ENCODE data around the gene LTBR. TPM values are rescaled to one million over a fixed set of nuclear protein-coding genes. Genes with fewer than 3 reads are reported as not detected.

LTBR gene
- total RNA-seq, 1 donor, result 61.3 TPM

- no peak overlapping the region for H3K4me3 ChIP-seq (ENCODE audit: low read depth, low read length)
- no peak for DNase-seq (ENCODE audit: low read depth)
- TF ChIP-seq CTCF (IDR thresholded peaks at IDR 0.05; ENCODE audit: insufficient read depth, low read depth, low read length), result no peak
These were observed 2.5 kb downstream of the LTBR start for GRCh38 chr12:6386491-6386890.

- no peak for TF ChIP-seq CTCF (IDR thresholded peaks at IDR 0.05; ENCODE audit: insufficient read depth, low read depth, low read length)
- no peak overlapping the region for H3K4me3 ChIP-seq (ENCODE audit: low read depth, low read length)
- DNase-seq (ENCODE audit: low read depth), result no peak
These were observed 3.6 kb downstream of the LTBR start for GRCh38 chr12:6387541-6387940.

- DNase-seq (ENCODE audit: low read depth), result no peak
- no peak overlapping the region for H3K4me3 ChIP-seq (ENCODE audit: low read depth, low read length)
- TF ChIP-seq CTCF (IDR thresholded peaks at IDR 0.05; ENCODE audit: insufficient read depth, low read depth, low read length), result no peak
These were observed 6.3 kb downstream of the LTBR start for GRCh38 chr12:6390084-6390799.

GRCh38 chr12:6391013-6391412 is 7.1 kb downstream of the LTBR start:
- no peak for DNase-seq (ENCODE audit: low read depth)
- no peak for TF ChIP-seq CTCF (IDR thresholded peaks at IDR 0.05; ENCODE audit: insufficient read depth, low read depth, low read length)
- no peak overlapping the region for H3K4me3 ChIP-seq (ENCODE audit: low read depth, low read length)

- no peak for TF ChIP-seq CTCF (IDR thresholded peaks at IDR 0.05; ENCODE audit: insufficient read depth, low read depth, low read length)
- no peak for DNase-seq (ENCODE audit: low read depth)
- H3K4me3 ChIP-seq (ENCODE audit: low read depth, low read length), result no peak overlapping the region
These were observed 8.5 kb downstream of the LTBR start for GRCh38 chr12:6392504-6392903.

GRCh38 chr12:6393109-6393508 is 9.1 kb downstream of the LTBR start:
- no peak for DNase-seq (ENCODE audit: low read depth)
- no peak for TF ChIP-seq CTCF (IDR thresholded peaks at IDR 0.05; ENCODE audit: insufficient read depth, low read depth, low read length)
- no peak overlapping the region for H3K4me3 ChIP-seq (ENCODE audit: low read depth, low read length)

GRCh38 chr12:6394398-6394797 is 10.4 kb downstream of the LTBR start:
- DNase-seq (ENCODE audit: low read depth), result no peak
- TF ChIP-seq CTCF (IDR thresholded peaks at IDR 0.05; ENCODE audit: insufficient read depth, low read depth, low read length), result no peak
- H3K4me3 ChIP-seq (ENCODE audit: low read depth, low read length), result no peak overlapping the region

Data from fibroblast of villous mesenchyme (primary cell).